ENCODE data around the gene SLC30A1.

The SLC30A1 gene

DNA sequence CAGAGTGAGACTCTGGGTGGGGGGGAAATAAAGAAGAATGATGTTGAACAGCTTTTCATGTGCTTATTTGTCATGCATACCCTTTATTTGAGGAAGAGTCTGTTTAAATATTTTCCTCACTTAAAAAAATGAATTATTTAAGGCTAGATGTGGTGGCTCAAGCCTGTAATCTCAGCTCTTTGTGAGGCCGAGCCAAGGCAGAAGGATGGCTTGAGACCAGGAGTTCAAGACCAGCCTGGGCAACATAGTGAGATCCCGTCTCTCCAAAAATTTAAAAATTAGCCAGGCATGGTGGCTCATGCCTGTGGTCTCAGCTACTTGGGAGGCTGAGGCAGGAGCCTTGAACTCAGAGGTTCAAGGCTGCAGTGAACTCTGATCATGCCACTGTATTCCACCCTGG, 25.4 kb downstream of the SLC30A1 start:
- TF ChIP-seq, protein P1, sequence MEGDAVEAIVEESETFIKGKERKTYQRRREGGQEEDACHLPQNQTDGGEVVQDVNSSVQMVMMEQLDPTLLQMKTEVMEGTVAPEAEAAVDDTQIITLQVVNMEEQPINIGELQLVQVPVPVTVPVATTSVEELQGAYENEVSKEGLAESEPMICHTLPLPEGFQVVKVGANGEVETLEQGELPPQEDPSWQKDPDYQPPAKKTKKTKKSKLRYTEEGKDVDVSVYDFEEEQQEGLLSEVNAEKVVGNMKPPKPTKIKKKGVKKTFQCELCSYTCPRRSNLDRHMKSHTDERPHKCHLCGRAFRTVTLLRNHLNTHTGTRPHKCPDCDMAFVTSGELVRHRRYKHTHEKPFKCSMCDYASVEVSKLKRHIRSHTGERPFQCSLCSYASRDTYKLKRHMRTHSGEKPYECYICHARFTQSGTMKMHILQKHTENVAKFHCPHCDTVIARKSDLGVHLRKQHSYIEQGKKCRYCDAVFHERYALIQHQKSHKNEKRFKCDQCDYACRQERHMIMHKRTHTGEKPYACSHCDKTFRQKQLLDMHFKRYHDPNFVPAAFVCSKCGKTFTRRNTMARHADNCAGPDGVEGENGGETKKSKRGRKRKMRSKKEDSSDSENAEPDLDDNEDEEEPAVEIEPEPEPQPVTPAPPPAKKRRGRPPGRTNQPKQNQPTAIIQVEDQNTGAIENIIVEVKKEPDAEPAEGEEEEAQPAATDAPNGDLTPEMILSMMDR (IDR thresholded peaks at IDR 0.05; ENCODE audit: low read depth, low read length): no peak
- no peak for DNase-seq (ENCODE audit: extremely low read depth, low read depth)

DNA sequence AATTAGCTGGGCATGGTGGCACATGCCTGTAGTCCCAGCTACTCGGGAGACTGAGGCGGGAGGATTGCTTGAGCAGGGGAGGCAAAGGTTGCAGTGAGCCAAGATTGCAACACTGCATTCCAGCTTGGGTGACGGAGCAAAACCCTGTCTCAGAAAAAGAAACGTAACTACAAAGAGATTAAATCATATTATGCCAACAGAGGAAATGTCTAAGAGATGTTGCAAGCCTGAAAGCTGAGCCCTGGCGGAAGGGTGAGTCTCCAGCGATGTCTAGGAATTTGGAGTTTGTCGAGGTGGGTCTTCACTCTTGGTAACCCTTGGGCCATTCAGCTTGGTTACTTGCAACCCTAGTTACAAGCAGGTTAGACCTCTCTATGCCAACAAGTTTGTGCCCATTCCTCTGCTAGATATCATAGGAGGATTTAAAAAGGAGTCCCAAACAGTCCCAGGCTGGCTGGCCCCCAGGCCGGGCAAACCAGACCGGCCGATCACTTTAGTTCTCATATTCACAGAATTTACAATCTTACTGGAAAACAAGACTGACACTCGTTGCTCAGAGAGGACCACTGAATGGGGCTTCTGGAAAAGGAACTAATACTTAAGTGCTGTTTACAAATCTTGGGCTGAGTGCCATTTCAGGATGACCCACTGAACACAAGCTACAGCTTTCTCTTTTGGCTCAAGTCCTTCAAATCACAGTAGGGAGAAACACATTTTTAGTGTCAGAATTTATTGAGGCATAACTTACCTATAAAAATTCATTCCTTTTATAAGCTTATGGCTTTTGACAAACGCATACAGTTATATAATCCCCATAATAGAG, 27.1 kb downstream of the SLC30A1 start:
- no peak for DNase-seq (ENCODE audit: extremely low read depth, low read depth)

DNA sequence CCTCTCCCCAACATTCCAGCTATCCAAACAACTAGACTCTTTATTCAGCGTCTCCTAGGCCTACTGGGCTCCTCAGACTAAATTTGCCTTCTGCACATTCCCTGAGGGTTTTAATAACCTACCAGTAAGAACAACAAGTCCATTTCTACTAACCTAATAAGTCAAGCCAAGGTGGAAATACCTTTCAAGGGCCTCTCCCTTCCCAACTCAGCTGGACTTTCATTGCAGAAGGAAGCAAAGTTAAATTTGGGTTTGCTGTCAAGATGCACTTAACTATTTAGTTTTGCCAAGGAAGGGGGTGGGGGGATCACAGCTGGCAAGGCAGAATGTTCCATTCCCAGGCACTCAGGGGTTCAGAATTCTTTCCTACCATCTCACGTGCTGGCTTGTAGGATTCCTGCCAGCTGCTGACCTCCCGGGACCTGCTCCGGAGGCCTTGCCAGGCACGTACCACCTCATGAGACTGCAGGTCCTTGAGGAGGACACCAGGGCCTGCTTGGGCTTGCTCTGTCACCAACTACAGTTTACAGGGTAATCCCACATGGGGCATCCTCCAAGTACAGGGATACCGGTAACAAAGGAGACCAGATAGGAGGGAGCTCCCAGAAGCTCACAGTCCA, 29.8 kb downstream of the SLC30A1 start:
- TF ChIP-seq, protein P1 (IDR thresholded peaks at IDR 0.05; ENCODE audit: low read depth, low read length): no peak
- no peak for DNase-seq (ENCODE audit: extremely low read depth, low read depth)

More for the DNA sequence above, 27.1 kb downstream of the SLC30A1 start:
- TF ChIP-seq, protein P1 (IDR thresholded peaks at IDR 0.05; ENCODE audit: low read depth, low read length): no peak

DNA sequence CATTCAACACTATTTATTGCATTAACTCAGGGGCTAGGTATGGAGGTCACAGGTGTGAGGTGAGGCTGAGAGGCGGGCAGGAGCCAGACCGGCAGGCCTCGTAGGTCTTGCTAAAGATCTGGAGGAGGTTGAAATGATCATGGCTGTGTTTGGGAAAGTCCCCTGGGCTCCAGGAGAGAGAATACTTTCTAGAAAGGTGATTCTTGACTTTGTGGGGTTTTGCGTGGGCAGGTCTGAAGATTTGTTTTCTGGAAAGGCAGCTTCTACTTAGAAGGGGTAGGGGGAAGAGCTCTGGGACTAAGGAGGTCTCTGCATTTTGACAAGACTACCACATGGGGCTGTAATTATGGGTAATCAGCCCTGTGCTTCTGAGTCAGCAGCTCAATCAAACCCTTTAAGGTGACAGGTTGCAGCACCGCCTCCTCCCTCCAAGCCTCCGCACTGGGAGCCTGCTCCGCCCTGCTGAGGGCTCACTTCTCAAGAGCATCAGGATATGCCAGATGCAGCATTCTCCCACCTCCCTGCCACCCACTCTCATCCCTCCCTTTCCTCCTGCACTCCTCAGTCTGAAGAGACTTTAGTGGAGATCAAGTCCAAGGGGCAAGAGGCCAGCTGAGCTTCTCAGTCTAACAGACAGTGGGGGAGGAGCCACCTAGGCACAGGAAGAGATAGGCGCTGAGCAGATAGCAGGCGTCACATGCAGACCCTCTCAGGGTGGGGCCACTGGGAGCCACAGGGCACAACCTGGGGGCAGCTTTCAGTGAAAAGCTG, 30.5 kb downstream of the SLC30A1 start:
- TF ChIP-seq, protein P1 (IDR thresholded peaks at IDR 0.05; ENCODE audit: low read depth, low read length): no peak
- no peak for DNase-seq (ENCODE audit: extremely low read depth, low read depth)

GRCh38 chr1:211547710-211548109, 31.3 kb downstream of the SLC30A1 start:
- no peak for DNase-seq (ENCODE audit: extremely low read depth, low read depth)
- TF ChIP-seq, protein P1 (IDR thresholded peaks at IDR 0.05; ENCODE audit: low read depth, low read length): no peak

DNA sequence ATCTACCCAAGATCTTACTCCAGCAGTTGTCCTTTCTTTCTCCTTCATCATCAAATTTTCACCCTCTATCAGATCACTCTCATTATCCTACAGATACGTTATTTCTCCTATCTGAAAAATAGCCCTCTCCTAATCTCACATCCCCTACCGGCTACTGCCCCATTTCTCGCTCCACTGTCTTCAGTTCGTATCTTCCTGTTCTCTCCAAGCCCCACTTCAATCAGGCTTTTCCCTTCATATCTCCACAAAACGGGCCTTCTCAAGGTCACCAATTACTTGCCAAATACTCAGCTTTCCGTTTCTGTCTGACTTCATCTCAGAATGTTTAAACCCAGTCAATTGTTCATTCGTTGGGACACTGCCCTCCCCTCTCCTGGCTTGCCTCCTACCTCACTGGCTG, 32.4 kb downstream of the SLC30A1 start:
- TF ChIP-seq, protein P1 (IDR thresholded peaks at IDR 0.05; ENCODE audit: low read depth, low read length): no peak
- no peak for DNase-seq (ENCODE audit: extremely low read depth, low read depth)

DNA sequence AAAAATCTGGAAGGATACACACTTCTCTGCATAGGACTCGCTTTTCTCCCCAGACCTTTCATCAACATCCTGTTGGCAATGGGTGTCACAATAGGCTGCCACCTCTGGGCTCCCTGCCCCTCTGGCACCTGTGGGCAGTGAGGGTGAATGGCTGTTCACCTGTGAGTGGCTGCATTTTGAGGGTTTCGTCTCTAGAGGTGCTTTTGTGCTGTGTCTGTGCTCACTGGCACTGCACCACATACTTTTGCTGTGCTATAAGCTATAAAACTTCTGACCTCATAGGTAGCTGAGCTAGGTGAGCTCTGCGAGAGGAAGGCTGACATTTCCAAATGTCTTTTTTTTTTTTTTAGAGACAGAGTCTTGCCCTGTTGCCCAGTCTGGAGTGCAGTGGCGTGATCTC, 35.9 kb downstream of the SLC30A1 start:
- TF ChIP-seq, protein P1 (IDR thresholded peaks at IDR 0.05; ENCODE audit: low read depth, low read length): no peak
- no peak for DNase-seq (ENCODE audit: extremely low read depth, low read depth)

All from AG09319 (cell line).